Psoas muscle (tissue), 8 donors: Measurements from ENCODE around the gene HYAL1. TPM values are rescaled to one million over a fixed set of nuclear protein-coding genes. Genes with fewer than 3 reads are reported as not detected.

ENCODE experiments used
- ATAC-seq, 4 donors: fragments of 200-7000 bp; cut with Tn5 transposase; one replicate each; pipeline ENCODE4 v1.9.1; 2020; ENCODE audit warnings: moderate library complexity in 3 of 4, mild to moderate bottlenecking in 2 of 4
- DNase-seq, 2 donors: peaks; one replicate each; pipeline ENCODE4 v3.0.0-alpha.2; 2020
- H3K27ac ChIP-seq: fragments of 200-600 bp; one replicate; pipeline ENCODE4 v1.8.0; 2022
- H3K27me3 ChIP-seq, 3 donors: fragments of 200-600 bp in 1 of 3; one replicate each; pipeline versions ENCODE4 v1.6.1 to v1.8.0; 2013 to 2022; ENCODE audit warnings: low read length in 2 of 3, mild to moderate bottlenecking in 2 of 3, moderate library complexity in 1 of 3; ENCODE audit not compliant: insufficient read depth in 3 of 3
- H3K36me3 ChIP-seq, 2 donors: fragments of 200-600 bp in 1 of 2; one replicate each; pipeline versions ENCODE4 v1.6.1 to v1.8.0; 2013 to 2022; ENCODE audit warnings: low read depth in 1 of 2, mild to moderate bottlenecking in 1 of 2, moderate library complexity in 1 of 2; ENCODE audit not compliant: insufficient read depth in 1 of 2
- H3K4me1 ChIP-seq: fragments of 200-600 bp; one replicate; pipeline ENCODE4 v1.8.0; 2022
- H3K4me3 ChIP-seq: fragments of 200-600 bp; one replicate; pipeline ENCODE4 v1.8.0; 2022; ENCODE audit warnings: mild to moderate bottlenecking
- H3K9me3 ChIP-seq: fragments of 200-600 bp; one replicate; pipeline ENCODE4 v1.8.0; 2022
- WGBS, 3 donors: extraction: QIAGEN DNeasy Blood & Tissue Kit; methylation state at CpG; one replicate each; pipeline versions ENCODE4 v1.1.6 to v1.1.7; 2013; 5-methylcytosine and 5-hydroxymethylcytosine counted together
- intact Hi-C, 2 donors: fragments of 100-400 bp; cut with DNase I; formaldehyde crosslinking; loops; one replicate each; pipeline versions ENCODE4 v1.11.0 to v1.14.2; 2022
- polyA plus RNA-seq, 3 donors: library from polyadenylated mRNA; stranded (reverse); fragments of 200-250 nt; gene quantifications; one replicate each; pipeline ENCODE4 v1.2.3, GENCODE V29; 2013
- total RNA-seq, 4 donors: library from RNA; stranded (reverse); fragmentation: NEBNext Ultra II Directional in 2 of 4; extraction: Animal tissue kit (Norgen Biotek cat#: 25700) in 2 of 4; gene quantifications; one replicate each; pipeline versions ENCODE4 v1.2.1 to v1.2.4, GENCODE V29; 2021 to 2023
- TF ChIP-seq, protein P1 (sequence below): fragments of 200-600 bp; IDR thresholded peaks from one replicate; pipeline ENCODE4 v1.8.0; 2022; ENCODE audit warnings: antibody characterized with exemption
- donor health status: healthy with polysubstance abuse.
- donor health status: DM: no; HTN: no; CAD: no; lungs with moderate emphysema.
- donor health status: Bipolar disorder and iron deficiency.
- donor health status: healthy.
- donor health status: DM: yes; HTN: yes; CAD: no.
- donor health status: DM: no; HTN: no; CAD: no.
- donor health status: DM: no; HTN: no; CAD: no.
- donor health status: DM: yes; HTN: yes; CAD: no.

Gene HYAL1
- total and polyA plus RNA-seq, 7 donors: 8.5 to 20.8 (median 13.8) TPM

DNA sequence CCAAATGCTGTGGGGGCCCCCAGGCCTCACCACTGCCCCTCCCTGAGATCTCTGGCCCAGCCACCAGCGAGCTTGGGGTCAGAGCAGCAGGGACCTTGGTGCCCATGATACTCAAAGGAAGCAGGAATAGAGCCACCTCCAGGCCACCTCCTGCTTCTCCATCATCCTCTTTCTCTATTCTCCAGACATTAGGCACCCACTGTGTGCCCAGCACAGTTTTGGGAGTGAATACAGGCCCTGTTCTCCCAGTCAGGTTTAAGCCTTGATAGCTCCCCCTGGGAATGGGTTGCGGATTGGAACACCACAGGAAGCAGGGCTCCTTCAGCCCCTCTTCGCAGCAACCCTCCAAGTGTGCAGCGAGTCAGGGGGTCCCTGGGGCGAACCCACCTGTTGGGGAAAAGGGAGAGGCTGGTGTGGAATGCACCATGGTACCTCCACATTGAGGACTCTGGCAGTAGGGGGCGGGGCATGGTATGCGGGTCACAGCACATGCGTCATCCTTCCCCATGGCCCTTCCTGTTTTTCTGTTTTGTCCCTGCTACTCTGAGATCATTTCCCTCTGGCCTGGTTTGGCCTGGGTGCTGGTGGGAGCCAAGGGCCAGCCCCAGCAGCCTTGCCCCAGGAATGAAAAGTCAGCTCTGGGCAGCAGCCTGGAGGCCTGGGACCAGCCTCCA, 48.7 kb downstream of the HYAL1 start:
- ATAC-seq (peak in 2 of 4 donors; percentile 20 to 42), DNase-seq (peak; percentile 65 to 83)
- WGBS, 3 donors: 64 to 75% (median 71%) methylated on average over 8 of the region's 8 CpGs
- Histone ChIP-seq H3K36me3 (peaks cover 0 to 48% of the 10 kb centered on the region in 2 donors), H3K9me3 (no peaks in the 10 kb centered on the region), H3K4me1 (peaks cover 40% of the 10 kb centered on the region), H3K27me3 (no peaks in the 10 kb centered on the region), H3K27ac (peak overlapping the region; percentile 73), H3K4me3 (peak overlapping the region; percentile 11)
- TF ChIP-seq, protein P1, sequence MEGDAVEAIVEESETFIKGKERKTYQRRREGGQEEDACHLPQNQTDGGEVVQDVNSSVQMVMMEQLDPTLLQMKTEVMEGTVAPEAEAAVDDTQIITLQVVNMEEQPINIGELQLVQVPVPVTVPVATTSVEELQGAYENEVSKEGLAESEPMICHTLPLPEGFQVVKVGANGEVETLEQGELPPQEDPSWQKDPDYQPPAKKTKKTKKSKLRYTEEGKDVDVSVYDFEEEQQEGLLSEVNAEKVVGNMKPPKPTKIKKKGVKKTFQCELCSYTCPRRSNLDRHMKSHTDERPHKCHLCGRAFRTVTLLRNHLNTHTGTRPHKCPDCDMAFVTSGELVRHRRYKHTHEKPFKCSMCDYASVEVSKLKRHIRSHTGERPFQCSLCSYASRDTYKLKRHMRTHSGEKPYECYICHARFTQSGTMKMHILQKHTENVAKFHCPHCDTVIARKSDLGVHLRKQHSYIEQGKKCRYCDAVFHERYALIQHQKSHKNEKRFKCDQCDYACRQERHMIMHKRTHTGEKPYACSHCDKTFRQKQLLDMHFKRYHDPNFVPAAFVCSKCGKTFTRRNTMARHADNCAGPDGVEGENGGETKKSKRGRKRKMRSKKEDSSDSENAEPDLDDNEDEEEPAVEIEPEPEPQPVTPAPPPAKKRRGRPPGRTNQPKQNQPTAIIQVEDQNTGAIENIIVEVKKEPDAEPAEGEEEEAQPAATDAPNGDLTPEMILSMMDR: no peak
- intact Hi-C loops: no loop called here

DNA sequence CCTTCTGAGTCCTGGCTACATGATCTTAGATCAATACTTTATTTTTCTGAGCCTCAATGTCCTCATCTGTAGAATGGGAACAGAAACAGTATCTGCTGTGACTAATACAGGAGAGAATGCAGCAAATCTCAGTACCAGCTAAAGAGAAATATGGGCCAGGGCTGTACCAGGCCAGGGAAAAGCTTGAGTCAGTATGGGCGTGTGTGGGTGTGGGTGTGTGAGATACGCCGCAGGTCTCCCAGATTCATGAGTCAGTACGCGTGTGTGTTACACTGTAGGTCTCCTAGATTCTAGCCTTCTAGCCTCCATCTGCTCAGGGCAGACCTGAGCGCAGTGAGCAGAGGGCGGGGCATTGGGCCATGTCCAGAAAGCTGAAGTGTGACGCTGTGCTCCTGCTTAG, 52.2 kb downstream of the HYAL1 start:
- TF ChIP-seq, protein P1: no peak
- DNase-seq (no peak), ATAC-seq (peak in 1 of 4 donors; percentile 19)
- Histone ChIP-seq H3K4me1 (peaks cover 67% of the 10 kb centered on the region), H3K27me3 (no peaks in the 10 kb centered on the region), H3K9me3 (no peaks in the 10 kb centered on the region), H3K27ac (peak overlapping the region; percentile 10), H3K4me3 (no peak overlapping the region), H3K36me3 (peaks cover 0 to 28% of the 10 kb centered on the region in 2 donors)
- intact Hi-C loops: no loop called here
- WGBS, 3 donors: 80 to 85% (median 83%) methylated on average over 8 of the region's 8 CpGs

DNA sequence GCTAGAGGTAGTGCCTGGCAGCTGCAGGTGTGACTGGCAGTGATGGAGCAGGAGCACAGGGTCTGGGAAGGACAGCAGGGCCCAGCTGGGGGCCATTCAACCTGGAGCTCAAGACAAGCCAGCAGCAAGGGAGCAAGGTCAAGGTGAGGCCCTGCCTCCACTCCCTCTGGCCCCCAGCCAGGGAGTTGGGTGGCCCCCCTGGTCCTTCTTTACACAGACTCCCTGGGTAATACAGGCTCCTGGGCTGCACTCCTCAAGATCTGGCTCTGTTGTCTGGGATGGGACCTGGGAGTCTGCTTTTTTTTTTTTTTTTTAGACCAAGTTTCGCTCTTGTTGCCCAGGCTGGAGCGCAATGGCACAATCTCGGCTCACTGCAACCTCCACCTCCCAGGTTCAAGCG, 52.9 kb downstream of the HYAL1 start:
- ATAC-seq (no peak), DNase-seq (no peak)
- 81 to 86% (median 83%) methylated on average over 4 of the region's 4 CpGs for WGBS, 3 donors
- H3K4me1 ChIP-seq: peaks cover 70% of the 10 kb centered on the region
- no peak overlapping the region for H3K27ac ChIP-seq
- H3K4me3 ChIP-seq: no peak overlapping the region
- intact Hi-C loops: no loop called here
- TF ChIP-seq, protein P1: no peak
- H3K36me3 ChIP-seq: peaks cover 0 to 21% of the 10 kb centered on the region in 2 donors
- H3K9me3 ChIP-seq: no peaks in the 10 kb centered on the region
- H3K27me3 ChIP-seq: no peaks in the 10 kb centered on the region

Other genes starting within 250 kb of the HYAL1 start
- gene RBM5, start 214.7 kb downstream of the HYAL1 start, total RNA-seq: 10 to 100 TPM; 35.6 to 61.4 (median 55.2) TPM
- gene RBM5, start 214.7 kb downstream of the HYAL1 start, polyA plus RNA-seq: 10 to 100 TPM; 30.7 to 35.0 (median 31.1) TPM
- 10 to 100 TPM in 3 of 4 donors, 1 to 10 TPM in 1; 7.0 to 13.7 (median 12.3) TPM for gene SEMA3F, start 148.2 kb downstream of the HYAL1 start, total RNA-seq
- gene SEMA3F, start 148.2 kb downstream of the HYAL1 start, polyA plus RNA-seq: 1 to 10 TPM; 4.7 to 7.6 (median 6.8) TPM
- not detected for gene GNAT1, start 112.0 kb downstream of the HYAL1 start, total RNA-seq
- not detected for gene GNAT1, start 112.0 kb downstream of the HYAL1 start, polyA plus RNA-seq
- gene SLC38A3, start 98.3 kb downstream of the HYAL1 start, total RNA-seq: 10 to 100 TPM in 1 of 4 donors, 1 to 10 TPM in 3; 1.7 to 12.7 (median 5.4) TPM
- gene SLC38A3, start 98.3 kb downstream of the HYAL1 start, polyA plus RNA-seq: 1 to 10 TPM in 2 of 3 donors, under 1 TPM in 1; 0.12 to 4.5 (median 1.3) TPM
- gene GNAI2, start 67.4 kb downstream of the HYAL1 start, total RNA-seq: 10 to 100 TPM; 55.5 to 93.9 (median 74.8) TPM
- 10 to 100 TPM; 39.4 to 57.6 (median 50.7) TPM for gene GNAI2, start 67.4 kb downstream of the HYAL1 start, polyA plus RNA-seq
- 1 to 10 TPM; 3.1 to 6.8 (median 4.3) TPM for gene SEMA3B, start 34.4 kb downstream of the HYAL1 start, total RNA-seq
- gene SEMA3B, start 34.4 kb downstream of the HYAL1 start, polyA plus RNA-seq: 1 to 10 TPM; 2.1 to 3.4 (median 2.2) TPM
- 10 to 100 TPM in 1 of 4 donors, 1 to 10 TPM in 2, under 1 TPM in 1; 0.84 to 13.1 (median 1.1) TPM for gene LSMEM2, start 24.5 kb downstream of the HYAL1 start, total RNA-seq
- 1 to 10 TPM in 1 of 3 donors, under 1 TPM in 2; 0.61 to 1.6 (median 0.66) TPM for gene LSMEM2, start 24.5 kb downstream of the HYAL1 start, polyA plus RNA-seq
- gene IFRD2, start 11.1 kb downstream of the HYAL1 start, total RNA-seq: 100 to 1,000 TPM in 3 of 4 donors, 10 to 100 TPM in 1; 77.2 to 145 (median 119) TPM
- gene IFRD2, start 11.1 kb downstream of the HYAL1 start, polyA plus RNA-seq: 100 to 1,000 TPM; 129 to 175 (median 151) TPM
- gene HYAL3, start 4.2 kb downstream of the HYAL1 start, total RNA-seq: 1 to 10 TPM in 1 of 4 donors, under 1 TPM in 3; 0.28 to 2.1 (median 0.65) TPM
- gene HYAL3, start 4.2 kb downstream of the HYAL1 start, polyA plus RNA-seq: 1 to 10 TPM in 2 of 3 donors, under 1 TPM in 1; 0.23 to 3.4 (median 1.2) TPM
- gene NAA80, start 4.2 kb downstream of the HYAL1 start, total RNA-seq: 1 to 10 TPM; 7.9 to 9.7 (median 8.3) TPM
- 10 to 100 TPM in 1 of 3 donors, 1 to 10 TPM in 2; 6.8 to 12.8 (median 10.0) TPM for gene NAA80, start 4.2 kb downstream of the HYAL1 start, polyA plus RNA-seq
- 10 to 100 TPM; 20.6 to 42.8 (median 25.6) TPM for gene HYAL2, start 19.2 kb upstream of the HYAL1 start, total RNA-seq
- gene HYAL2, start 19.2 kb upstream of the HYAL1 start, polyA plus RNA-seq: 10 to 100 TPM; 25.3 to 61.7 (median 41.8) TPM
- gene TUSC2, start 24.6 kb upstream of the HYAL1 start, total RNA-seq: 10 to 100 TPM; 31.5 to 43.6 (median 33.7) TPM
- 100 to 1,000 TPM in 1 of 3 donors, 10 to 100 TPM in 2; 38.0 to 100 (median 84.9) TPM for gene TUSC2, start 24.6 kb upstream of the HYAL1 start, polyA plus RNA-seq
- gene RASSF1, start 37.3 kb upstream of the HYAL1 start, total RNA-seq: 10 to 100 TPM; 10.1 to 24.2 (median 14.9) TPM
- 10 to 100 TPM; 33.3 to 84.5 (median 37.9) TPM for gene RASSF1, start 37.3 kb upstream of the HYAL1 start, polyA plus RNA-seq
- gene ZMYND10, start 42.2 kb upstream of the HYAL1 start, total RNA-seq: under 1 TPM; 0.24 to 0.99 (median 0.57) TPM
- gene ZMYND10, start 42.2 kb upstream of the HYAL1 start, polyA plus RNA-seq: under 1 TPM; 0.23 to 0.99 (median 0.51) TPM
- 10 to 100 TPM; 16.1 to 29.5 (median 19.6) TPM for gene NPRL2, start 47.2 kb upstream of the HYAL1 start, total RNA-seq
- gene NPRL2, start 47.2 kb upstream of the HYAL1 start, polyA plus RNA-seq: 10 to 100 TPM; 21.5 to 36.6 (median 21.7) TPM
- 1 to 10 TPM; 5.7 to 9.2 (median 7.0) TPM for gene CYB561D2, start 47.3 kb upstream of the HYAL1 start, total RNA-seq
- 10 to 100 TPM; 14.7 to 34.8 (median 17.5) TPM for gene CYB561D2, start 47.3 kb upstream of the HYAL1 start, polyA plus RNA-seq
- gene TMEM115, start 55.9 kb upstream of the HYAL1 start, total RNA-seq: 10 to 100 TPM; 20.4 to 29.1 (median 23.2) TPM
- 10 to 100 TPM; 29.7 to 49.6 (median 42.7) TPM for gene TMEM115, start 55.9 kb upstream of the HYAL1 start, polyA plus RNA-seq
- gene CACNA2D2, start 200.1 kb upstream of the HYAL1 start, total RNA-seq: 1 to 10 TPM in 2 of 4 donors, under 1 TPM in 2; 0.56 to 1.6 (median 1.2) TPM
- under 1 TPM; 0.14 to 0.83 (median 0.77) TPM for gene CACNA2D2, start 200.1 kb upstream of the HYAL1 start, polyA plus RNA-seq